HG03520 (cell line): Measurements from ENCODE around the gene MACROH2A1.
"Not testable (repeated sequence)": the region's sequence is repeated elsewhere in the genome, so short reads cannot be mapped to it uniquely, and the experiment has no call there.

Experiments
- ATAC-seq: cut with Tn5 transposase; IDR thresholded peaks from one replicate; pipeline ENCODE4 v1.9.1; 2021; ENCODE audit warnings: mild to moderate bottlenecking, moderate library complexity; ENCODE audit not compliant: unreplicated experiment

The MACROH2A1 gene

DNA sequence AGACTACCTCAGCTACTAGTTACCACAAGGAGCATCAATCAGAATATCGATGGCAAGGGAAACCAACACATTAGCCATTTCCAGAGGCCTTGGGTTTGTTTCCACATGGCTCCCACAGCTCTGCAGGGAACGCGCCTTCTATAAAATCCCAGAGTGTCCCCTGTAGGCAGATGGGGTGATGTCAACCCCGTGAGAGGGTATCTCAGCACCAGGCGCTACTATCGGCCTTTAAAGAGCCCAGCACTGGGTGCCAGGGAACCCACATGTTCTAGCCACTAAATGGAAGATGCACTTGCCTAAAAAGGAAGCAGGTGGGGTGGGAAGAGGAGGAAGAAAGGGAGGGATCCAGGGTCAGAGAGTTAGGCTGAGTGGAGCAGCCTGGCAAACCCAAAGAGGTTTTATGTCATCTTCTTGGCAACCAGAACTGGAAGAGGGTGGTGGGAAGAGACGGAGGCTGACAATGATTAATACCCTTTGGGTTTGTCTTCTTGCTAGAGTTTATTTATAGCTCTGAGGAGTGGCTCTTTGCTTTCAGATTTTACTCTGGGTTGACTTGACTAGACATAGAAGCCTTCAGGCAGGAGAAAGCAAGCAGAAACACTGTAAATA lies 19.9 kb downstream of the MACROH2A1 start:
- no peak for ATAC-seq

DNA sequence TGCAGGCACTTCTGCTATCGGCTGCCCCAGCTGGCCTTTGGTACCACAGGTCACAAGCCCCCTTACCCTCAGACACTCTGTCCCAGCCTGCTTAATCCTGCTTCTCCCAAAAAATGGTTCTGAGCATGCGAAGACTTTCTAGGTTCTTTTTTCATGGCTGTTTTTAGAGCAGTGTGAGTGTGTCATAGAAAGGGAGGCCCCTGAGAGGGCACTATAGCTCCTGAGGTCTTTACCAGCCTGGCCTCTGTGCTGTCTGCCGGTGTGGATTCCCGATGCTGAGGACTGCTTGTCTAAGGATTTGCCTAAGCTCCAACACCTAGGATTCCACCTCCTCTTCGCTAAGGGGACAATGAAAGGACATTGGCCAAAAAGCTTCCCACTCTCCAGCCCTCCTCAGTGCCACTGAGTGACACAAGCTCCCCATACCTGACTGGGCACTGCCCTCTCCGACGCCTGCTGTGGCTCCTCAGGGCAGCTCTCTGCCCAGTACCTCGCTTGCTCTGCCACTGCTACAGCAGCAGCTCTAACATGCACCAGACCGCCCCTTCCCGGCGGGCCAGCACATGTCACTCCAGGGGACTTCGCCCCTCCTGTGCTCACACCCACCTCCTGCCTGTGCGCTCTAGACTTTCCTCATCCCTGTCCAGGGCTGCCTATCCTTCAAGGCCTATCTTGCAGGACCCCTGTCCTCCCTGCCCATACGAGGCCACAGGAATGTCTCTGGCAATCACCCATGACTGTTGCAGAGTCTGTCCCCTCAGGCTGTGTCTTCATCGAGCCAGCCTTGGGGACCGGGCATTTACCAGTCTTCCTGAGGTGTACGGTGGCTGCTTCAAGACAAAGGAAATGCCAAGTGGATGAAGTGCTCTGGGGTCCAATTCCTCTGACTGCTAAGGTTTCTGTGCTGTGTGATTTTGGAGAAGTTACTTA lies 21.0 kb downstream of the MACROH2A1 start:
- ATAC-seq: no peak

GRCh38 chr5:135376961-135377624 lies 21.9 kb downstream of the MACROH2A1 start:
- peak; percentile 71 for ATAC-seq

- no peak for ATAC-seq
Observed at GRCh38 chr5:135375040-135375793, 23.8 kb downstream of the MACROH2A1 start.

GRCh38 chr5:135373736-135374515 lies 25.1 kb downstream of the MACROH2A1 start:
- ATAC-seq: no peak

- ATAC-seq: no peak
Observed at GRCh38 chr5:135372654-135373381, 26.2 kb downstream of the MACROH2A1 start.

DNA sequence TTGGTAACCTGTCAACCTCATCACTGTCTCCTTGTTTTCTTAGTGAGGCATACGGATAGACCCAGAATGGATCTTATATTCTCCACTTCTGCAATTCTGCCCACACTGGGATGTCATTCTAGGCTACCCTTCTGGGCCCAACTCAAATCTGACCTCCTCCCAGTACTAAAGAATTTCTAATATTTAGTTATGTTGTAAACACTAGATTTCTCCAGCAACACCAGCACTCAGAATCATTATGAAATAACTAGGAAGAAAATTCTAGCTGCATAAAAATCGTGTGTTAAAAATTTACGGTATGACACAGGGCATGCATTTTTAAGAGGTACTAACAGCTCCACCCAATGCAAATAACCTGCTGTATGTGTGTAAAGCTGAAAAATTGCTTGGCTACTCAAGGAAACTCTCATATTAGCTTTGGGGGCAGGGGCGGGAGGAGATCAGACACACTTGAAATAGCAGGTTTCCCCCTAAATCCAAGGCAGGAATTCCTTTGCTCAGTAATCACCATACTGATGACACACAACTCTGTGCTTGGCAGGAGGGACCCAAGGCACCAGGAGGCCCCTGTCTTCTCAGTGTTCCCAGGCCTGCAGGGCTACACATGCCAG lies 27.3 kb downstream of the MACROH2A1 start:
- ATAC-seq: no peak

GRCh38 chr5:135369952-135370351 lies 29.1 kb downstream of the MACROH2A1 start:
- ATAC-seq: no peak

- no peak for ATAC-seq
Observed at GRCh38 chr5:135367554-135367953, 31.5 kb downstream of the MACROH2A1 start.

DNA sequence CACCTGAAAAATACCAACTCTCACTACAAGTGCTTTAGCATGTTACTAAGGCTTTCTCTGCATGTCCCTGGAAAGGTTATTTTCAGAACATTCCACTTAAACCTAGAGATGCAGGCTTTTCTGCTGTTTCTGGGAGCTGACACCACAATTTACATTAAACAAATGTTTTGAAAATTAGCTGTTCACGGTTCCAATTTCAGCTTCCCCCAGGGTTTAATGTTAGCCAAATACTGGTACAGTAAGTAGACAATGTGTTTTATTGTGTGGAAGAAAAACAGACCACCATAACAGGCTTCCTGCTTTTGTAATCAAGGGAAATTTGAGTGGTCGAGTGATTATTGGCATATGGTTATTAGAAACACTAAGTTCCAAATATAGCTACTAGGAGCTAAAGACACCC lies 32.0 kb downstream of the MACROH2A1 start:
- no peak for ATAC-seq

DNA sequence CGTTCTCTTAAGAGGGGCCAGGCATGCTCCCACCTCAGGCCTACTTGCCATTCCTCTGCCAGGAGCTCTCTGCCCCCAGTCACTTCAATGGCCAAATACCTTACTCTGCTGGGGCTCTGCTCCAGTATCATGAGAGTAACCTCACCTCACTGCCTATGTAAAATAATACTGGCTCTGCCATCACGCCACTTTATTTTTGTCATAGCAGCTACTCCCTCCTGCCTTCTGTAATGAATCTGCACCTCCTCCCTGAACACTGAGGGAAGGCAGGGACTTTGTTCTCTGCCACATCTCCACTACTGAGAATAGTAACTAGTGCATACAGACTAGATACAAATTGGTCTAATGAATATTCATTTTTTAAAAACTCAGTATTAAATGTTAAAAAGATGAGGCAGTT lies 33.8 kb downstream of the MACROH2A1 start:
- ATAC-seq: no peak

DNA sequence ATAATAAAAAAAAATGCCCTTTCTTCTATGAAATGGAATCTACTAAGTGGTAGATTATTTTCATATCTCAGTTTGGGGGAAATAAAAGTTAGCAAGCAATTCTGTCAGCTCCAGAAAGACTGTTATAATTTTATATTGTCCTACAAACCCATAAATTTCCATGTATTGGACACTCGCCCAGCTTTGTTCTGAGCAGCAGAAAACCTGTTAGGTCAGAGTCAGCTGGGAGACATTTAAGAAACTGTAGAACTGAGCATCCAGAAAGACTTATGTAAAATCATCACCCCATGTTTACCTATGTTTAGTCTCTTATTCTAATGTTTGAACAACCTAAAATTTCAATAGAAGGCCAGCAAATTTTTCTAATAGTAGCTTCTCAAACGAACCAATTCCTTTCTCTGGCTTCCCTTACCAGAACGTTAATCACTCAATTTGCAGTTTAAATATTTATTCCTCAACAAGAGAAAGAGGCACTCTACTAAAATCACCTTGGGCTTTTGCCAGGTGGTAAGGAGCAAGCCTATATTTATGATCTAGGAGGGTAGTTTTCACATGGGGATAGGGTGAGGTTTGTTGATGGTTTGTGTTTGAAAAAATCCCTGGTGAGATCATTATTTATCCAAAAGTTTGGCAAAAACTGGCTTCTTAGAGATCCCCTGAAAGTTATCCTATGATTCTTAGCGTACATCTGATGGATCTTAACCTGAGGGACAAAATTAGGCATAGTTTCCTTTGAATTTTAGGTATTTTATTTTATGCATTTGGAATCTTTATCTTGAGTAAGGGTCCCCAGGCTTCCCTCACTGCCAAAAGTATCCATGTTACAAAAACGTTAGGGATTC lies 34.4 kb downstream of the MACROH2A1 start:
- ATAC-seq: no peak

DNA sequence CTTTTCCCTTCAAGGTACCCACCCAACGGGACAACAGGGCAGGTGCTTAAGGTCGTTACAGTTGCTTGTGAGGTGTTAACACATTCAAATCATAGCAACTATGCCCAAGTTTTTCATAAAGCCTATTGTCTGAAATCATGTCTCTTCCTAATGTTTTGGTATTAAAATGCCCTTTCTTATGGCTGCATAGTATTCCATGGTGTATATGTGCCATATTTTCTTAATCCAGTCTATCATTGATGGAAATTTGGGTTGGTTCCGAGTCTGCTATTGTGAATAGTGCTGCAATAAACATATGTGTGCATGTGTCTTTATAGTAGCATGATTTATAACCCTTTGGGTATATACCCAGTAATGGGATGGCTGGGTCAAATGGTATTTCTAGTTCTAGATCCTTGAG lies 35.7 kb downstream of the MACROH2A1 start:
- ATAC-seq: not testable (repeated sequence)

DNA sequence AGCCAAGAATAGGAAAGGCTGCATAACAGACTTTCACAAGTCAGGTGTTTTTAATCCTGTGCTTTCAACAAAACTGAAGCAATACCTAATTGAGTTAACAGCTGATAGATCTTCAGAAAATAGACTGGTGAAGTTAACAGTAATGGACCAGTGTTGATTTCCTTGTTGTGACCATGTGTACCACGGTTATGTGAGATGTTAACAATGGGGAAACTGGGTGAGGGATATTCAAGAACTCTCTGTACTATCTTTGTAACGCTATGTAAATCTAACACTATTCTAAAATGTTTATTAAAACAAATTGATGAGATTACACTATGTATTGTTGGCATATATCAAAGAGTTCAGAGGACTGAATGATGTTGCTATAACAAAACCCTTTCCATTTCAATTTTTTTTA lies 36.9 kb downstream of the MACROH2A1 start:
- ATAC-seq: no peak

GRCh38 chr5:135360278-135361274 lies 38.5 kb downstream of the MACROH2A1 start:
- no peak for ATAC-seq

DNA sequence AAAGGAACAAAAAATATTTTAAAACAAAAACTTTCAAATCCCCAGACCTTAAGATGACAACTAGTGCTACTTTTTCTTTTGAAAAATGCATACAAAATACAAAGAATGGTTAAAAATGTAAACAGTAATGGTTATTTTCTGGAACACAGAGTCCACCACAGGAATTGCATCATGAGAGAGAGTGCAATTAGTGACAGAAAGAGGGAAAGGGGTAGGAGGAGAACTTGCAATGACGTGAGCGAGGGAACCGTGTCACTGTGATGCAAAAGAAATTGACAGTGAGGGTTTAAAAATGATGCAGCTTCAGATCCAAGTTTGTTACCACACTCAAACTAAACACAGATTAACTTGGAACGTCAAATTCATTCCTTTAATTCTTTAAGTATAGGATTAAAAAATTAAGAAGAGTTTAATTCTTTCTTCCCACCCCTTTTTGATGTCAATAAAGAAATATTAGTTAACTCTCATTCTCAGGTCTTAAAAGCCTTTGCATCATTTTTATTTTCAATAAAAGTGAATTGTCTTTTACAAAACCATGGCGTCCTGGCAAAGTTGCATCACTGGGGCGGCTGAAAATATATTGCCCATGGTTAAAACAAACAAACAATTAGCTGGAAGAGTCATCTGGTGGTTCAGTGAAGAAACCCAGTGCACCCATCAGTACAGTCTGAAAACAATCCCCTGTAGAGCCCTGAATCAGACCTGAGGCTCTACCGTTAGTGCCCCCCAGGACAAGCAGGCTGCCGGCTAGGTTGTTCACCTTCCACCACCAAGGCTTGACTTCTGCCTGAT lies 39.5 kb downstream of the MACROH2A1 start:
- no peak for ATAC-seq
